HuH-7 (cell line): ENCODE results near the gene XKR7.
"Not testable (repeated sequence)": the region's sequence is repeated elsewhere in the genome, so short reads cannot be mapped to it uniquely, and the experiment has no call there.

Experiments
- DNase-seq: peaks from one replicate; pipeline ENCODE4 v3.0.0; 2011; ENCODE audit warnings: low spot score

XKR7 gene

DNA sequence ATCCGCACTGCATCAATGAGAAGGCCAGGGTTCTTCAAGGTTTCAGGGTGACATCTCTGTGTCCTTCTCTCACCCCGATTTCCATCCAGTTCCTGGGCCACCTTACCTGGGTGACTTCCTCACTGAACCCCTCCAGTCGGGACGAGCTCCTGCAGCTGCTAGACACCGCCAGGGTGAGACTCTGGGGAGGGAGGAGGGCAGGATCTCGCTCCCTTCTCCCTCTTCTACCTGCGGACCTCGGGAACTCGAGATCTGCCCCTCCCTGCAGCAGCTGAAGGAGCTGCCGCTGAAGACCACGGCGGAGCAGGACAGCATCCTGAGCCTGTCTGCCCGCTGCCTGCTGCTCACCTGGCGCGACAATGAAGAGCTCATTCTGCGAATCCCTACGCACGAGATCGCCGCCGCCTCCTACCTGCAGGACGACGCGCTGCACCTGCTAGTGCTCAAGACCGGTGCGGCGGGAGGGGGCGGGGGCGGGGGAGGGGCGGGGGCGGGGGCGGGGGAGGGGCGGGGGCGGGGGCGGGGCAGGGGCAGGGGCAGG lies 49.8 kb downstream of the XKR7 start:
- peak; percentile 90 for DNase-seq

DNA sequence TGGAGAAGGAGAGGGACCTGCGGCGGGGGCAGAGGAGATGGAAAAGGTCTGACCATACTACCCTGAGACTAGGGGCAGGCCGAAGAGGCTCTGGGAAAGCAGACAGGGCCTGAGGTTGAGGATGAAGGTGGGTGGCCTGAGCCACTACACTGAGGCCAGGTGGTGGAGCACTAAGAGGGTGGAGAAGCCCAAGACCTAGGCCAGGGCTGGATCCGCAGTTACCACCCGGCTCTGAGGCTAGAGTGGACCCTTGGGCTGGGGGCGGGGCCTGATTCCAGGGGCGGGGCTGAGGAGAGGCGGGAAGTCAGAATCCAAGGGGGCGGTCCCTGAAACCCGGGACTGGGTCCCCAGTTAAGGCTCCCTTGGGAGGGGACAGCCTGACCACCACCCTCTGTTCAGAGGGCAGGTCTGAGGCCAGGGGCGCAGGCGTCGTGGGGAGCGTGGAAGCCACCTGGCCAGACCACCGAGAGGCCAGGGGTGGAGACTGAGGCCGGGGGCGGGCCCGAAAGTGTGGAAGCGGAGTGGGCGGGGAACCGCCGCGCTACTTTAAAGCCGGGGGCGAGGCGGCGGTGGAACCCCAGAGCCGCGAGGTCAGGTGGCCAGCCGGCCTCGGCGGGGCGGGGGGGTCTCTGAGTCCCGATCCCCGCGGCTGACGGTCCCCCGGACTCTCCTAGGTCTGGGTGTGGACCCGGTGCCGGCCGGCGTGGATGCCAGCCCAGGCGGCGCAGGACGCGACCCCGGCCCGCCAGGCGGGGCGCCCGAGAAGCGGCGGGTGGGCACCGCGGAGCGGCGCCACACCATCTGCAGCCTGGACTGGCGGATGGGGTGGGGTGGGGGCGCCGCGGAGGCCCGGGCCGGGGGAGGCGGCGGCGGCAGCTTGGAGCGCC lies 50.6 kb downstream of the XKR7 start:
- DNase-seq, result peak; percentile 98

DNA sequence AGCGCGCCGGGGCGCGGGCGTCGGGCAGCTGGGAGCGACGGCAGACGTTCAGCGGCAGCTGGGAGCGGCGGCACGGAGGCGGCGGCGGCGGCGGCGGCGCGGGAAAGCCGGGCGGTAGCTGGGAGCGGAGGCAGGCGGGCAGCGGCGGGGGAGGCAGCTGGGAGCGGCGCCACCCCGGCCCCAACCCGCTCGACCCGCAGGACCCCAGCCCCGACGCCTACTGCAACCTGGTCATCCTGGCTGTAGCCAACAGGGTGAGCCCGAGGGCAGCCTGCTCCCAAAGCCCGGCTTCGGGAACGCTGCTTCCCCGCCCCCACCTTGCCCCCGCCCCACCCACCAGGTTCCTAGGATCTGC lies 51.2 kb downstream of the XKR7 start:
- DNase-seq, result peak; percentile 86

DNA sequence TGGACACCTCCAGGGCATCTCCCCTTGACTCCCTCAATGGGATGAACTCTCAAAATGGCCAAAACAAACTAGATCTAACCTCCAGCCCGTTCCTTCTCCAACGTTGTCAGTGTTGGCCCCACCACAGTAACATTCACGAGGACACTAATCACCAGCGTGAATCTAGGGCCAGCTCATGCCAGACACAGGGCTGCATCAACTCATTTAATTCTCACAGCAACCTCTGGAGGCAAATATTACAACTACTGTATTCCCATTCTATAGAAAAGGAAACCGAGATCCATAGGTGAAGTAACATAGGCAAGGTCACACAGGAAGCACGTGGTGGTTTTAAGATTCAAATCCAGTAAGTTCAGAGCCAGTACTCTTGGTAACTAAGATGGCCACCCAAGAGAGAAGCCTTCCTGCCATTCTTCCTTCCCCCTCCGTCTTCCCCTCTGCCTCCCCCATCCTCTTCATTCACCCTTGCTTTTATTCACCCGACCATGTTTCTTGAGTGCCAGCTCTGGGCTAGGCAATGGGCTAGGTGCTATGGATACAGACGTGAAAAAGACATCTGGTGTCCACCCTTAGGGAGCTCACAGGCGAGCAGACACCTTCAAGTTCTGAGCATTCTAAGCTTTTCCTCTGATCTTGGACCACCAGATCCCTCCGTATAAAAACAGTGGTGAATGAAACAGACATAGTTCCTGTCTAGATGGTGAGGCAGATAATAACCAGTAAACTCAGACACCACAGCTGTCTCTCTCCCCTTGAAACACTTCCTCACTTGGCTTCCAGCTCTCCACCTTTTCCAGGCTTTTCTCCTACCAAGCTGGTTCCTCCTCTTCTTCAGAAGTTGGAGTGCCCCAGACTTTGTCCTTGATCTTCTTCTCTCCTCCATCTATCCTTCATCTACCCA lies 51.9 kb downstream of the XKR7 start:
- no peak for DNase-seq

DNA sequence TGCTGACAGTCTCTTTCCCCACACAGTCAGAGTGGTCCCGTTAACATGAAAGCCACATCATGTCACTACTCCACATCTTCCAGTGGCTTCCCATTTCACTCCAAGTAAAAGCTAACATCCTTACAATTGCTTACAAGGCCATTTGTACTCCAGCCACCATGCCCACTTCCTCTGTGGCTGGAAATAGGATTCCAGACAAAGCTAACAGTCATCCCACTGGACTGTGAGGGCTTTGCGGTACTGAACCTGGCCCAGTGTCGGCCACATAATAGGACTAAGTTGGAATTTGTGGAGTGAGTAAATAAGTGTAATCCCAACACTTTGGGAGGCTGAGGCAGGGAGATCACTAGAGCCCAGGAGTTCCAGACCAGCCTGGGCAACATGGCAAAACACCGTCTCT lies 53.1 kb downstream of the XKR7 start:
- DNase-seq, result no peak

DNA sequence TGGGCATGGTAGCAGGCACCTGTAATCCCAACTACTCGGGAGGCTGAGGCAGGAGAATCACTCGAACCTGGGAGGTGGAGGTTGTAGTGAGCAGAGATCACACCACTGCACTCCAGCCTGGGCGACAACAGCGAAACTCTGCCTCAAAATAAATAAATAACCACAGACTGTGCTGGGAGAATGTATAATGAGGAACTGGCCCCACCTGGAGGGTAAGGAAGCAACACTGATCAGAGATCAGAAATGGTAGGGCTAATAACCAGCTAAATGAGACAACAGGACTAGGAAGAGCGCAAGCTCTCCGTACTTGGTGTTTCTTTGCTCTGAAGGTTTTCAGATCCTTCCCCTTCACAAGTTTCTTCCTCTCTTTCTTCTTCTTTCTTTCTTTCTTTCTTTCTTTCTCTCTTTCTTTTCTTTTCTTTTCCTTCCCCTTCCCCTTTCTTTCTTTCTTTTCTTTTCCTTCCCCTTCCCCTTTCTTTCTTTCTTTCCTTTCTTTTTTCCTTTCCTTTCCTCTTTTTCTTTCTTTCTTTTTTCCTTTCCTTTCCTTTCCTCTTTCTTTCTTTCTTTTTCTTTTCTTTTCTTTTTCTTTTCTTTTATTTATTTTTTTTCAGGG lies 56.8 kb downstream of the XKR7 start:
- DNase-seq, result no peak

DNA sequence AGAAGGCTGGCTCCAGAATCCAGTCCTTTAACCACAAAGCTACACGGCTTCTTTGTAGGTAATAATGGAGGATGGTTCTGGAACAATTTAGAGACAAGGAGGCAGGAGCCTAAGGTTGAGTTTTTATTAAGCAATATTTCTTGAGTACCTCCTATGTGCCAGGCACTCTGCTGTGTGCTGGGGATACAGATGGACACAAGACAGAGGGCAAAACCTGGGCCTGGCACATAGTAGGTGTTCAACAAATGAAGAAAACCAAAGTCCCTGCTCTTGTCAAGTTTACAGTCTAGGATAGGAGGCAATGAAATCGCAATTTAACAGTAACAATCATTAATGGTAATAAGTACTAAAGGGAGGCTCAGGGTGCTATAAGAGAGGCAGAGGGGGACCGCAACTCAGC lies 59.7 kb downstream of the XKR7 start:
- no peak for DNase-seq

DNA sequence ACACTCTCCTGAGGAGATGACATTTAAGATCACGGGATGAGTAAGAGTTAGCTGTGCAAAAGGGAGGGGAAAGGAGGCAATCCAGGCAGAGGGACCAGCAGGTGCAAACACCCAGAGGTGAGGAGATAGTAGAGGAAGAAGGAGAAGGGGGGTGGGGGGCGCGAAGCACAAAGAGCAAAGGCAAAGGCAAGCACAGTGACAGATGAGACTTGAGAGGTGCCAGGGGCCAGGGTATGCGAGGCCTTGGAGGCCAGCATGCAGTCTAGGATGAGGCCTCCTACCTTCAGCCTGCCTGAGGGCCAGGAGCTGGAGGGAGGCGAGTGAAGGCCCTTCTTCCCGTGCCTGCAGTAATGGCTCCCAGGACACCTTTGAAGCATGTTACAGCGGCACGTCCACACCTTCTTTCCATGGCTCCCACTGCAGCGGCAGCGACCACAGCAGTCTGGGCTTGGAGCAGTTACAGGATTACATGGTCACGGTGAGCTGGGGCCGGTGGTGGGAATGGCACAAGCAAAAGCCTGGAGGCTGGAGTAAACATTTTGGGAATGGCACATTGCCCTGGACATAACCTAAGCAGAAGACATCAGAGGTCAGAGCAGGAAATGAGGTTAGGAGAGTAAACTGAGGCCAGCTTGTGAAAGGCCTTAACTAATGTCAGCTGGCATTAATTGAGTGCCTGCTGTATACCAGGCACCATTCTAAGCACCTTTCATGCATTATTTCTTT lies 60.9 kb downstream of the XKR7 start:
- peak; percentile 72 for DNase-seq

DNA sequence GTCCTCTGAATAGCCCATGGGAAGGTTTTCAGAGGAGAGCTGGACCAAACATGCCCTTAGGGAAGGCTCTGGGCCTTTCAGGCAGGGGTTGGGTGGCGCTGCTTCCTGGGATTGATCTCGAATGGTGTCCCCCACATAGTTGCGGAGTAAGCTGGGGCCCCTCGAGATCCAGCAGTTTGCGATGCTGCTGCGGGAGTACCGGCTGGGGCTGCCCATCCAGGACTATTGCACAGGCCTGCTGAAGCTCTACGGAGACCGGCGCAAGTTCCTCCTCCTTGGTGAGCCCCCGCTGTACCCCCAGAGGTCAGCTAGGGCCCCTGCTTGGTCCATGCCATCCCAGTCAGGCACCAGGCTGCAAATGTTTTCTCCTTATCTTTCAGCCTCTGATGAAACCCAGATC lies 61.6 kb downstream of the XKR7 start:
- DNase-seq, result no peak

DNA sequence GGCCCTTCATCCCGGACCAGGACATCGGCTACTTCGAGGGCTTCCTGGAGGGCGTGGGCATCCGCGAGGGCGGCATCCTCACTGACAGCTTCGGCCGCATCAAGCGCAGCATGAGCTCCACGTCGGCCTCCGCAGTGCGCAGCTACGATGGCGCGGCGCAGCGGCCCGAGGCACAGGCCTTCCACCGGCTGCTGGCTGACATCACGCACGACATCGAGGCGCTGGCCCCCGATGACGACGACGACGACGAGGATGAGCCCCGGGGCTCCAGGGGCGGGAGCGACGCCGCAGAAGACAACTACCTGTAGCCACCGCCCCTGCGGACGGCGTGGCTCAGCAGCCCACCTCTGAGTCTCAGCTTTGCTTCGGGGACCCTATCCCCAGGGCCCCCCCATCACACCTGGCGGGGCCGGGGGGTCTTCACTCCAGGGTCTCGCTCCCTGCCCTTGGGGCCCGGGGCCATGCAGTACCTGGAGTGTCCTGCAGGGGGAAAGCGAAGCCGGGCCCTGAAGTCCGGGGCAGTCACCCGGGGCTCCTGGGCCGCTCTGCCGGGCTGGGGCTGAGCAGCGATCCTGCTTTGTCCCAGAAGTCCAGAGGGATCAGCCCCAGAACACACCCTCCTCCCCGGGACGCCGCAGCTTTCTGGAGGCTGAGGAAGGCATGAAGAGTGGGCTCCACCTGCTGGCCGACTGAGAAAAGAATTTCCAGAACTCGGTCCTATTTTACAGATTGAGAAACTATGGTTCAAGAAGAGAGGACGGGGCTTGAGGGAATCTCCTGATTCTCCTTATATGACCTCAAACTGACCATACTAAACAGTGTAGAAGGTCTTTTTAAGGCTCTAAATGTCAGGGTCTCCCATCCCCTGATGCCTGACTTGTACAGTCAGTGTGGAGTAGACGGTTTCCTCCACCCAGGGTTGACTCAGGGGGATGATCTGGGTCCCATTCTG lies 63.3 kb downstream of the XKR7 start:
- peak; percentile 97 for DNase-seq

DNA sequence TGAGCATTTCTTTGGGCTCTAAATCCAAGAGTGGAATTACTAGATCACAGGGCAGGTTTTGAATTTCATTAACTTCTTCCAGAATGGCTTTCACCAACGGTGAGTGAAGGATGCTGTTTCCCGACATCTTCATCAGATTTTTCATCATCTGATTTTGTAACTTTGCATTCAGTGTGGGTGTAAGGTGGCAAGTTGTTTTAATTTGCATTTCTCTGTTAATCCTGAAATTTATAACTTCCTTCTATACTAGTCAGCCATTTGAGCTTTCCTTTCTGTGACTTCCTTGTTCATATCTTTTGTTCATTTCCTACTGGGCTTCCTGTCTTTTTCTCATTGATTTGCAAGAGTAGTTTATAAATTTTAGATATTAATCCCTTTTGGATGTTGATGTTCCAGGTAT lies 65.4 kb downstream of the XKR7 start:
- DNase-seq, result no peak

DNA sequence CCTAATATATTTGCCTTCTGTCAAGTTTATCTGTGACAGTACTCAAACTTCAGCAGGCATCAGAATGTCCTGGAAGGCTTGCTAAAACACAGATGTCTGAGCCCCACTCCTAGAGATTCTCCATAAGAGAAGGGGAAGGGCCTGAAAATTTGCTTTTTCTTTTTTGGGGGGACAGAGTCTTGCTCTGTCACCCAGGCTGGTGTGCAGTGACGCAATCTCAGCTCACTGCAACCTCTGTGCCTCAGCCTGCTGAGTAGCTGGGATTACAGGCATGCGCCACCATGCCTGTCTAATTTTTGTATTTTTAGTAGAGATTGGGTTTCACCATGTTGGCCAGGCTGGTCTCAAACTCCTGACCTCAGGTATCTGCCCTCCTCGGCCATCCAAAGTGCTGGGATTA lies 65.8 kb downstream of the XKR7 start:
- not testable (repeated sequence) for DNase-seq

DNA sequence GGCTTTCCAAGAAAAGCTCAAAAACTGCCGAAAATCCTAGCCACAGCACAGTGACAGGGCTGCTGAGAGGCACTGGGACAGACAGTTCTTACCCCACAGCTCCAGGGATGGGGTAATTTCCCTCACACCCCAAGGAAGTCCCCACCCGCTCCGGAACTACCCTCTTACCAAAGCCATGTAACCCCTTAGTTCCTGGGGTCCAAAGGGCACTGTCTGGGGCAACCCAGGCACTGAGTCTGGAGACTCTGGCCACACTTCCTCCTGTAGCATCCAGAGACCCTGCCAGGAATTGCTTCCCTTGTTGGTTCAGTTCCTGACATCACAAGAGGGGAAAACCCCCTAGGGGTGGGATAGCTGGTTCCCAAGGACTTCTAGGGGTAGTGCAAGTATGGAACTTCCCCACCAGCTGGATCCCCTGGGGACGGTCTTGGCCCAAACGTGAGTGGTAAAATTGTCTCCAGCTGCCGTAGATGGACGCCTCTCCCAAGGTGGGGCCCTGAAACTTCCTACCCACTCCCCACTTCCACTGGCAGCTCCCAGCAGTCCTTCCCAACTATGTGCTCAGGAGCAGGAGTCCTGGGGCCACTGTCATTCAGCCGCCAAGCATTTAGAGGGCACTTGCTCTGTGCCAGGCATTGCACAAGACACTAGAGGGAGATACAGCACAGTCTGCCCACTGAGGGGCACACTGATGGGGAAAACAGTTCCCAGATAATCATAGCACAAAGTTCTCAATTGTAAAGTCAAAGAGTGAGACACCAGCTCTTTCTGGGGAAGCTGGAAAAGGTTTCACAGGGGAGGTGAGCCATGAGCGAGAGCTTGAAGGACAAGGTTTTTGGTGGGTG lies 66.9 kb downstream of the XKR7 start:
- DNase-seq, result no peak

DNA sequence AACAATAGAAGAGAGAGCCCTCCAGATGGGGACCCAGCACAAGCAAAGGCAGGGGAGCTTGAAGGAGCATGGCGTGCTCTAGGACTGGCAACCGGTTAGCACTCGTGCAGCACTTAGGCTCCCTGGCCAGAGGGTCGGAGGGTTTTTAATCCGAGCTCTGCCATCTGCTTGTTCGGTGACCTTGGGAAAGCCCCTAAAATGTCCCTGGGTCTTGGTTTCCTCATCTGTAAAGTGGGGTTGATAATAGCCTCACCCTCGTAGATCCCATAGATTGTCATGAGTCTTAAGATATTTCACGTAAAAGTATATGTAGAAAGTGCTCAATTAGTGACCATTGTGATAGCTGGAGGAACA lies 67.5 kb downstream of the XKR7 start:
- DNase-seq, result no peak

DNA sequence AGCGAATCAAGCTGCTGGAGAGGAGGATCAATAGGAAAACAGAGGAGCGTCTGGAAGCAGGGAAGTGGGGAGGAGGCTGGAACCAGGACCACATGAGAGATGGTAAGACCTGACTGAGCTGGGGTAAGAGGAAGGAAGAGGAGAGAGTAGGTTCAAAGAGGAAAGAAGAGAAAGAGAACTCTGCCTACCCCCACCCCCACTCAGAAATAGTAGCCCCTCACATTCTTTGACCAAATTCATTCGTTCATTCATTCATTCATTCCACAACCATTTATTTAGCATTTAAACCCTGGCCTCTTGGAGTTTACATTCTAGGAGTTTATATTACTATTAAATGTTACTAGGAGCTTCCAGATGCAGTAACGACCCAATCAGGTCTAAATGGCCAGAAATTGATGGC lies 68.3 kb downstream of the XKR7 start:
- DNase-seq, result no peak

DNA sequence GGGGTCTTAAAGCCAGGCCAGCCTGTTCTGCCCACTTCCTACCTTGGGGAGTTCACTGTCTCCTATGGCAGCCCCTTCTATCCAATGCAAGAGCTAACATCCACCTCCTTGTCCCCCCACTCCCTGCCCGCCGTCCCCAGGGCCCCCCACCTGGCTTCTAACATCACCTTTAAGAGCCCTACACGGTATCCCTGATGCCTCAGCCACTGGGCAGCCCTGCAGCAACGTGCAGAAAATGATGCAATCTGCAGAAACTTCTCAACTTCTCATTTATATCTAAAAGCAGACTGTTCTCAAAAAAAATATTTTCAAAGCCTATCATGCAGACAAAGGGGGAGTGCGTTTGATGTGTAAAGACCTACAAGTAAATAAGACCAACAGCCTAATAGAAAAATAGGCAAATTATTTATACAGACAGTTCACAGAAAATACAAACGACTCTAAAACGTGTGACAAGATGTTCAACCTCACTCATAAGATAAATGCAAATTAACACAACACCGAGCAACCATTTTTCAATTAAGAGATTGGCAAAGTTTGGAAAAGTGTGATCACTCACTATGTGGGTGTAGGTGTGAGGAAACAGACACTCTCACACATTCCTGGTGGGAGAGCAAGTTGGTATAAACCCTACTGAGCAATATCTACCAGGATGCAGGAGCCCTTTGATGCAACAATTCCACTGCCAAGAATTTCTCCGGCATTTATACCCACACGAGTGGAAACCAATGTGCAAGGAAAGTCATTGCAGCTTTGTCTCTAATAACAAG lies 69.0 kb downstream of the XKR7 start:
- DNase-seq, result no peak

DNA sequence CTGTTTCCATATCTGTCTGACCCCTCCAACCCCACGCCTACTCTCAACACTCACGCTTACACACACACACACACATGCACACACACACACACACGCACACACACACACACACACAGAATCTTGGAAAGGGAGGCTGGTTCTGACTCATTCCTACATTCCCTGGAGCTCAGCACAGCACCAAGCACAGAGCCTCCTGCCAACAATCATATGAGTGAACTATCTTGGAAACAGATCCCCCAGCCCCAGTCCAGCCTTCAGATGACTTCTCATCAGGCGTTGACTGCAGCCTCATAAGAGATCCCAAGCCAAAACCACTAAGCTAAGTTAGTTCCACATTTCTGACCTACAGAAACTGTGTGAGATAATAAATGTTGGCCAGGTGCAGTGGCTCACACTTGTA lies 70.0 kb downstream of the XKR7 start:
- no peak for DNase-seq

DNA sequence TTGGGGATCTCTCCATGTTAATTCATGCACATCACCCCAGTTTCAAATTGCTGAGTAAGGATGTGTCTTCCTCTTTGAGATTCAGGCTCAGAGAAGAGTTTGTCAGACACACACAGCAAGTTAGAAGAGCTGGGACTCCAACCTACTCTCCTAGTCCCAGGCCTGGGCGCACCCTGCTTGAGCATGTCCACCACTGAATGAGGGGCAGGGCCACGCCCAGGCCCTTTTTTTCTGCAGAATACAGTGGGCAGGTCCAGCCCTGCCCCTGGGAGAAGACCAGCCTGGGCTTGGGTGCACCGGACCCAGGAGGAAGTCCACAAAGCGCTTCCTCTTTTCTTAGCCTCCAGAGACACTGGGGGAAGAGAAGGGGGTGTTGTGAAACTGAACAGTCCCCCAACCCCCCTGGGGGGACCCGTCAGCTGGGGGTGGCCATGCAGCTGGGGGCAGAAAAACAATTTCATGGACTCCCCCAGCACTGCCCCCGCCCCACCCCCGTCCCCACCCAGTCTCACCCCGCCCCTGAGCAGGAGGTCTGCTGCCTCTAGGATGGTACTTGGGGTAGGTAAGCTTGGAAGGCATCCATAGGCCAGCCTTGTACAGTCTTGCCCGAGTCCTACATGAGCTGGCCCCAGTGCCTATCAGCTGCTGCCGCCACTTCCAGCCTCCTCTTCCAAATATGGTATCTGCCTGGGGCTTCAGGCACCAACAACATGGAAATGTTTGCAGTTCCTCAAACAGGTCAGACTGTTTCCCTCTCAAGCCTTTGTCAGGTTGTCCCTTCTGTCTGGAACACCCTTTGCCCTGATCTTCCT lies 72.4 kb downstream of the XKR7 start:
- DNase-seq, result no peak
